Measurements from ENCODE around the gene FRRS1L.

The FRRS1L gene

DNA sequence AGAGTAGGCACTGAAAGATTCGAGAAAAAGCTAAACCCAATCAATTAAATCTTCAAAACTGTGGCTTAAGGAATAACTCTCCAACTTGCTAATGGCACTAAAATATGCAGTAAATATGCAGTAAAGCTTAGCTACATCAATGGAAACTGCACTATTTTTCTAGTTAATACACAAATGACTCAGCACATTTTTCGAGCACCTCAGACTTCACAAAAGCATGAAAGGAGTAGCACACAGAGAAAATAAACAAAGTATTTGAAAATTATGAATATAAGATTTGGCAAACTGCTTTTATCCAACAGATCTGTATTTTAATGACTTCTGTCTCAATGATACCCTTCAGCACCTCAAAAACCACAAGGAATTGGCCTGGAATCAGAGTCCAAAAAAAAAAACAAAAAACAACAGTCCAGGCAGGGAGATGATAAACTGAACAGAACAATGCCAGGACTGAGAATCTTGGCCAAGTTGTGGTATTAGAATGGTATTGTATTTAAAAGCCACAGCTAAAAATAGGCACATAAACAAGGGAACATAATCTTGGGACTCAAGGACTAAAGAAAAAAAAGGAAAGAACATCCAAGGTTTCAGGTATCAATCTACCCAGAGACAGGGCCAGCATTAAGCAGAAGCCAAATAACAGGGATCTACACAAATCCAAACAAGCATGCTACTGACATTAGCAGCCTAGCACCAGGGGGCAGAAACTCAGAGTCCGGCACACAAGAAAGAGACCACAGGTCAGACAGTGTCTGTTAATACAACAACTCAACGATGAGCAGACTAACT, 68.7 kb downstream of the FRRS1L start:
- peak overlapping the region; percentile 49 for H3K9ac ChIP-seq (ENCODE audit: insufficient read length)
- no peak for TF ChIP-seq POLR2AphosphoS5 (IDR thresholded peaks at IDR 0.05; ENCODE audit: borderline replicate concordance, low read depth, low read length)
- TF ChIP-seq FOXP2 (optimal IDR thresholded peaks at IDR 0.05; ENCODE audit: control extremely low read depth, extremely low read length, insufficient read depth): no peak
- peak overlapping the region; percentile 96 for H3K27ac ChIP-seq
- H3K4me3 ChIP-seq: peak overlapping the region; percentile 55
- peaks cover 33% of the 10 kb centered on the region for H3K36me3 ChIP-seq (ENCODE audit: insufficient read depth, low read length)
- peaks cover 3% of the 10 kb centered on the region; the same call in 1 of the 2 replicates for H3K9me3 ChIP-seq (ENCODE audit: low read depth, low read length)
- DNase-seq (ENCODE audit: low read depth, low spot score): no peak

- H3K27ac ChIP-seq: peak overlapping the region; percentile 96; the same call in 1 of the 2 replicates
- peaks cover 35% of the 10 kb centered on the region for H3K36me3 ChIP-seq (ENCODE audit: insufficient read depth, low read length)
- TF ChIP-seq FOXP2 (optimal IDR thresholded peaks at IDR 0.05; ENCODE audit: control extremely low read depth, extremely low read length, insufficient read depth): no peak
- no peak for TF ChIP-seq EZH2 (IDR thresholded peaks at IDR 0.05)
- TF ChIP-seq POLR2AphosphoS5 (IDR thresholded peaks at IDR 0.05; ENCODE audit: borderline replicate concordance, low read depth, low read length): no peak
- H3K9ac ChIP-seq (ENCODE audit: insufficient read length): no peak overlapping the region
- H3K9me3 ChIP-seq (ENCODE audit: low read depth, low read length): no peaks in the 10 kb centered on the region
- DNase-seq (ENCODE audit: low read depth, low spot score): no peak
- H3K4me3 ChIP-seq: no peak overlapping the region
Observed at GRCh38 chr9:109097146-109097545, 69.9 kb downstream of the FRRS1L start.

DNA sequence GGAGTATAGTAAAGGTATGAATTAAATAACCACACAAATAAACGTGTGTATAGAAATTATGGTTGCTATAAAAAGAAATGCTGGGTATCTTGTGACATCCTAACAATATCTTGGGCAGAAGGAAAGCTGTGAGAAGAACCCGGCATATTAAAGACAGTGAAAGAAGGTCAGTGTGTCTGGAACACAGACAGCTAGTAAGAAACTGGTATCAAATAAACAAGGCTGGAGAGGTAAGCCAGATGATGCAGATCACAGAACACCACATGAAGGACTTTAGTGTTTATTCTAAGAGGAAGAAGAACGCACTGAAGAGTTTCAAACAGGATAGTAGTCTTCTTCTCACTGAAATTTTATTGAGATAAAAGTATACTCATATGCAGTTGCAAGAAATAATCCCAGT, 71.7 kb downstream of the FRRS1L start:
- no peak for TF ChIP-seq EZH2 (IDR thresholded peaks at IDR 0.05)
- no peak for TF ChIP-seq FOXP2 (optimal IDR thresholded peaks at IDR 0.05; ENCODE audit: control extremely low read depth, extremely low read length, insufficient read depth)
- TF ChIP-seq POLR2AphosphoS5 (IDR thresholded peaks at IDR 0.05; ENCODE audit: borderline replicate concordance, low read depth, low read length): no peak
- H3K4me3 ChIP-seq: no peak overlapping the region
- H3K9me3 ChIP-seq (ENCODE audit: low read depth, low read length): no peaks in the 10 kb centered on the region
- DNase-seq (ENCODE audit: low read depth, low spot score): no peak
- no peak overlapping the region for H3K27ac ChIP-seq
- H3K9ac ChIP-seq (ENCODE audit: insufficient read length): no peak overlapping the region
- peaks cover 47% of the 10 kb centered on the region for H3K36me3 ChIP-seq (ENCODE audit: insufficient read depth, low read length)

GRCh38 chr9:109094268-109094667, 72.8 kb downstream of the FRRS1L start:
- Histone ChIP-seq H3K36me3 (ENCODE audit: insufficient read depth, low read length) (peaks cover 45% of the 10 kb centered on the region), H3K9me3 (ENCODE audit: low read depth, low read length) (no peaks in the 10 kb centered on the region), H3K4me3 (no peak overlapping the region), H3K27ac (no peak overlapping the region), H3K9ac (ENCODE audit: insufficient read length) (no peak overlapping the region)
- no peak for DNase-seq (ENCODE audit: low read depth, low spot score)
- TF ChIP-seq EZH2 (IDR thresholded peaks at IDR 0.05) (no peak), POLR2AphosphoS5 (IDR thresholded peaks at IDR 0.05; ENCODE audit: borderline replicate concordance, low read depth, low read length) (no peak), FOXP2 (optimal IDR thresholded peaks at IDR 0.05; ENCODE audit: control extremely low read depth, extremely low read length, insufficient read depth) (no peak)

DNA sequence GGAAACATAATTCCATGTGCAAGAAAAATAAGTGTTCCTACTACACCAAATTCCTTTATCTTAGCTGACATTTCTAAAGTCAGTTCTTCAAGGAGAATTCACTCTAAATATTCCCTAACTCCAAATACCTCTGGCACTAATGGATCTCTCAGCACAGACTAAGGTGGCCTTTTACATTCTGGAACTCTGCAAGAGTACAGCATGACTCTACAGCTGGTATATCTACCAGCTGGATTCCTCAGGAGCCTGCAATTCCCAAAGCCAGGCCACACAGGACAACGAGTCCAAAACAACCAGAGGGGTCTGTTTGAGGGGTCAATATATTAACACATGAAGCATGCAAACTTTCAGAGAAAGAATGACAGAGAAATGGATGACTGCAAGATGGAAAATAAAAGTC, 74.5 kb downstream of the FRRS1L start:
- no peaks in the 10 kb centered on the region for H3K9me3 ChIP-seq (ENCODE audit: low read depth, low read length)
- H3K36me3 ChIP-seq (ENCODE audit: insufficient read depth, low read length): peaks cover 60% of the 10 kb centered on the region
- DNase-seq (ENCODE audit: low read depth, low spot score): no peak
- H3K27ac ChIP-seq: no peak overlapping the region
- TF ChIP-seq POLR2AphosphoS5 (IDR thresholded peaks at IDR 0.05; ENCODE audit: borderline replicate concordance, low read depth, low read length) (no peak), EZH2 (IDR thresholded peaks at IDR 0.05) (no peak), FOXP2 (optimal IDR thresholded peaks at IDR 0.05; ENCODE audit: control extremely low read depth, extremely low read length, insufficient read depth) (no peak)
- H3K4me3 ChIP-seq: no peak overlapping the region
- H3K9ac ChIP-seq (ENCODE audit: insufficient read length): no peak overlapping the region

DNA sequence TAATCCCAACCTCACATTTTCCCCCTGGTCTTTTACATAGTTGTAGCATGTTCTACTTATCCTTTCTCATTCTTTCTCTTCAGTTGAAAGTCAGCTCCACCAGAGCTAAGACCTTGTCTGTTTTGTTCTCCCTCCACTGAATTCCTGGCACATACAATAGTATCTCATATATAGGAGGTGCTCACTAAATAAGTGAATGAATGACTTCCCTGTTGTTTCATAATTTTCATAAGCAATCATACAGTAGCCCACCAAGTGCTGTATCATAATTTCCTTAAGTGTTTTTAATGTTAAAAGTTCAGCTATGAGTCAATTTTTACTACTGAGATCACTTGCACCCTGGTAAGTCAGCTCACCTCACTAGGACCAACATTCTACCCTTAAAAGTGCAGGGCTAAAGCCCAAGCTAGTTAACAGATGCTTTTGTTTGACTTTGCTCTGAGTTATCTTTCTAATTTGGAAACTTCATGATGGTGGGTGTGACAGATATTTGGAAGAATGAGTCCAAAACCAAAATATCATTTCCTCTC, 74.9 kb downstream of the FRRS1L start:
- no peak overlapping the region for H3K4me3 ChIP-seq
- TF ChIP-seq FOXP2 (optimal IDR thresholded peaks at IDR 0.05; ENCODE audit: control extremely low read depth, extremely low read length, insufficient read depth): no peak
- TF ChIP-seq POLR2AphosphoS5 (IDR thresholded peaks at IDR 0.05; ENCODE audit: borderline replicate concordance, low read depth, low read length): no peak
- TF ChIP-seq EZH2 (IDR thresholded peaks at IDR 0.05): no peak
- no peaks in the 10 kb centered on the region for H3K9me3 ChIP-seq (ENCODE audit: low read depth, low read length)
- peaks cover 62% of the 10 kb centered on the region for H3K36me3 ChIP-seq (ENCODE audit: insufficient read depth, low read length)
- no peak for DNase-seq (ENCODE audit: low read depth, low spot score)
- no peak overlapping the region for H3K9ac ChIP-seq (ENCODE audit: insufficient read length)
- no peak overlapping the region for H3K27ac ChIP-seq

DNA sequence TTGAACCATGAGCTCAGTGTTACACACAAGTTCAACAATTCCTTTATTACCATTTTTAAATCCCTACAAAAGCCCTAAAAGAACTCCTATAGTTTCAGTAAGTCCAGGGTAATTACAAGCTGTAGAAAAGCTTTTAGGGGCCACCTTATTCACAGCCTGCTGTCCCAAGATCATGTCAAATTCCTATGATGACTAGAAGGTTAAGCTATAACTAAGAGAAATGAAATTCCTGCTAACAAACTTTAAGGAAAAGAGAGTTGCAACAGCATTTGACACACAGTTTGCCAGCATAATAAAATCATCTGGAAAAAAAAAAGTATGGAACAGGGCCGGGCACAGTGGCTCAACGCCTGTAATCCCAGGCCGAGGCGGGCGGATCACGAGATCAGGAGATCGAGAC, 78.8 kb downstream of the FRRS1L start:
- TF ChIP-seq POLR2AphosphoS5 (IDR thresholded peaks at IDR 0.05; ENCODE audit: borderline replicate concordance, low read depth, low read length) (no peak), EZH2 (IDR thresholded peaks at IDR 0.05) (no peak), FOXP2 (optimal IDR thresholded peaks at IDR 0.05; ENCODE audit: control extremely low read depth, extremely low read length, insufficient read depth) (no peak)
- Histone ChIP-seq H3K4me3 (no peak overlapping the region), H3K36me3 (ENCODE audit: insufficient read depth, low read length) (peaks cover 74% of the 10 kb centered on the region), H3K9me3 (ENCODE audit: low read depth, low read length) (no peaks in the 10 kb centered on the region), H3K9ac (ENCODE audit: insufficient read length) (no peak overlapping the region), H3K27ac (no peak overlapping the region)
- DNase-seq (ENCODE audit: low read depth, low spot score): no peak

GRCh38 chr9:109087795-109088194, 79.3 kb downstream of the FRRS1L start:
- no peak overlapping the region for H3K4me3 ChIP-seq
- DNase-seq (ENCODE audit: low read depth, low spot score): no peak
- no peak overlapping the region for H3K9ac ChIP-seq (ENCODE audit: insufficient read length)
- no peaks in the 10 kb centered on the region for H3K9me3 ChIP-seq (ENCODE audit: low read depth, low read length)
- no peak for TF ChIP-seq POLR2AphosphoS5 (IDR thresholded peaks at IDR 0.05; ENCODE audit: borderline replicate concordance, low read depth, low read length)
- TF ChIP-seq FOXP2 (optimal IDR thresholded peaks at IDR 0.05; ENCODE audit: control extremely low read depth, extremely low read length, insufficient read depth): no peak
- TF ChIP-seq EZH2 (IDR thresholded peaks at IDR 0.05): no peak
- peaks cover 70% of the 10 kb centered on the region for H3K36me3 ChIP-seq (ENCODE audit: insufficient read depth, low read length)
- no peak overlapping the region for H3K27ac ChIP-seq
